T-helper 2 cell treated with Interferon-gamma antibody and Interleukin-4, amounts not matched to agents 5 μg/mL and 100 μg/mL, for 36 hours (primary cell): ENCODE measurements around the gene PLAAT4.
"Not testable (repeated sequence)": the region's sequence is repeated elsewhere in the genome, so short reads cannot be mapped to it uniquely, and the experiment has no call there.

Source experiments
- DNase-seq: peaks from one replicate; pipeline ENCODE4 v3.0.0; 2021; ENCODE audit warnings: low spot score
- H3K27ac Mint-ChIP-seq: one replicate; pipeline ENCODE4 v1.8.0; 2021; ENCODE audit warnings: mild to moderate bottlenecking, mixed read lengths
- H3K27me3 Mint-ChIP-seq: one replicate; pipeline ENCODE4 v1.8.0; 2021; ENCODE audit warnings: low read depth, mixed read lengths
- H3K36me3 Mint-ChIP-seq: one replicate; pipeline ENCODE4 v1.8.0; 2021; ENCODE audit warnings: low read depth, mixed read lengths
- H3K4me1 Mint-ChIP-seq: one replicate; pipeline ENCODE4 v1.8.0; 2021; ENCODE audit warnings: low read depth, mixed read lengths
- H3K4me3 Mint-ChIP-seq: one replicate; pipeline ENCODE4 v1.8.0; 2022; ENCODE audit warnings: mild to moderate bottlenecking, moderate library complexity, mixed read lengths
- H3K9me3 Mint-ChIP-seq: one replicate; pipeline ENCODE4 v1.8.0; 2021; ENCODE audit warnings: mixed read lengths

The PLAAT4 gene

GRCh38 chr11:63521896-63522295, 14.7 kb upstream of the PLAAT4 start:
- no peak overlapping the region for H3K27ac Mint-ChIP-seq
- H3K4me1 Mint-ChIP-seq = peaks cover 9% of the 10 kb centered on the region
- H3K36me3 Mint-ChIP-seq = peaks cover 3% of the 10 kb centered on the region
- H3K9me3 Mint-ChIP-seq = peaks cover 20% of the 10 kb centered on the region
- H3K4me3 Mint-ChIP-seq = no peak overlapping the region
- no peak for DNase-seq
- H3K27me3 Mint-ChIP-seq = peaks cover 21% of the 10 kb centered on the region

GRCh38 chr11:63523151-63523550, 13.5 kb upstream of the PLAAT4 start:
- H3K27ac Mint-ChIP-seq = no peak overlapping the region
- H3K27me3 Mint-ChIP-seq = peaks cover 21% of the 10 kb centered on the region
- H3K4me3 Mint-ChIP-seq = no peak overlapping the region
- H3K36me3 Mint-ChIP-seq = peaks cover 3% of the 10 kb centered on the region
- peaks cover 20% of the 10 kb centered on the region for H3K9me3 Mint-ChIP-seq
- no peak for DNase-seq
- H3K4me1 Mint-ChIP-seq = peaks cover 10% of the 10 kb centered on the region

GRCh38 chr11:63527667-63528066, 8.9 kb upstream of the PLAAT4 start:
- H3K9me3 Mint-ChIP-seq = peaks cover 14% of the 10 kb centered on the region
- H3K36me3 Mint-ChIP-seq = peaks cover 3% of the 10 kb centered on the region
- H3K4me3 Mint-ChIP-seq = no peak overlapping the region
- no peak for DNase-seq
- H3K27ac Mint-ChIP-seq = no peak overlapping the region
- H3K27me3 Mint-ChIP-seq = peaks cover 7% of the 10 kb centered on the region
- H3K4me1 Mint-ChIP-seq = peaks cover 29% of the 10 kb centered on the region

DNA sequence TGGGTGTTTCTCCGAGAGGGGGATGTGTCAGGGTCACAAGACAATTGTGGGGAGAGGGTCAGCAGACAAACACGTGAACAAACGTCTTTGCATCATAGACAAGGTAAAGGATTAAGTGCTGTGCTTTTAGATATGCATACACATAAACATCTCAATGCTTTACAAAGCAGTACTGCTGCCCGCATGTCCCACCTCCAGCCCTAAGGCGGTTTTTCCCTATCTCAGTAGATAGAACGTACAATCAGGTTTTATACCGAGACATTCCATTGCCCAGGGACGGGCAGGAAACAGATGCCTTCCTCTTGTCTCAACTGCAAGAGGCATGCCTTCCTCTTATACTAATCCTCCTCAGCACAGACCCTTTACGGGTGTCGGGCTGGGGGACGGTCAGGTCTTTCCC, 8.5 kb upstream of the PLAAT4 start:
- not testable (repeated sequence) for H3K36me3 Mint-ChIP-seq, H3K27ac Mint-ChIP-seq, H3K4me3 Mint-ChIP-seq, H3K27me3 Mint-ChIP-seq, DNase-seq
- Mint-ChIP-seq H3K4me1 (peaks cover 33% of the 10 kb centered on the region), H3K9me3 (peaks cover 12% of the 10 kb centered on the region)

GRCh38 chr11:63528729-63529278, 7.8 kb upstream of the PLAAT4 start:
- H3K9me3 Mint-ChIP-seq, H3K4me3 Mint-ChIP-seq, H3K27ac Mint-ChIP-seq, H3K27me3 Mint-ChIP-seq, H3K36me3 Mint-ChIP-seq, DNase-seq: not testable (repeated sequence)
- peaks cover 40% of the 10 kb centered on the region for H3K4me1 Mint-ChIP-seq

GRCh38 chr11:63529373-63529772, 7.2 kb upstream of the PLAAT4 start:
- DNase-seq, H3K9me3 Mint-ChIP-seq, H3K27me3 Mint-ChIP-seq, H3K27ac Mint-ChIP-seq, H3K36me3 Mint-ChIP-seq, H3K4me3 Mint-ChIP-seq: not testable (repeated sequence)
- H3K4me1 Mint-ChIP-seq = peaks cover 46% of the 10 kb centered on the region

- Mint-ChIP-seq H3K36me3 (no peaks in the 10 kb centered on the region), H3K27me3 (no peaks in the 10 kb centered on the region), H3K4me1 (peaks cover 50% of the 10 kb centered on the region), H3K4me3 (no peak overlapping the region), H3K27ac (no peak overlapping the region), H3K9me3 (no peaks in the 10 kb centered on the region)
- no peak for DNase-seq
Observed at GRCh38 chr11:63530021-63530420, 6.6 kb upstream of the PLAAT4 start.

DNA sequence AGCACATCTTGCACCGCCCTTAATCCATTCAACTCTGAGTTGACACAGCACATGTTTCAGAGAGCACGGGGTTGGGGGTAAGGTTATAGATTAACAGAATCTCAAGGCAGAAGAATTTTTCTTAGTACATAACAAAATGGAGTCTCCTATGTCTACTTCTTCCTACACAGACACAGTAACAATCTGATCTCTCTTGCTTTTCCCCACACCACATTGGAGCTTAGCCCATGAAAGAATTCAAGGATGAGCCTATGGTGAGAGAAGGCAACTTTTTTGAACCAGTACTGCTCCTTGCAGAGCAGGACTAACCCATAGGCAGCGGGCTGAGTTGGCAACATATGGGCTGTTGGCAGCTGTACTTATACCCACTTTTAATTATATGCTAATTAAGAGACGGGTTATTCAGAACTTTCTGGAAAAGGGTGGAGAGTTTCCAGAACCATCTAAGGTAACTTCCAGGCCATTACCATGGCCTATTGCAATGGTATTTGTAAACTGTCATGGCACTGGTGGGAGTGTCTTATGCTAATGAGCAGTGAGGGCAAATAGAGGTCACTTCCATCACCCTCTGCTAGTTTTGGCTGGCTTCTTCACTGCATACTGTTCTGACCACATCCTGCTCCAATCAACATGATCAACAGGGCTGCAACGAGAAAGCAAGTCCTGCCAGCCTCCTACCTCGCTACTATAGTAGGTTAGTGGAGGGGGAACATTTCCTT, 5.4 kb upstream of the PLAAT4 start:
- H3K4me3 Mint-ChIP-seq = peak overlapping the region; percentile 68
- H3K4me1 Mint-ChIP-seq = peaks cover 60% of the 10 kb centered on the region
- peak; percentile 63 for DNase-seq
- not testable (repeated sequence) for H3K27me3 Mint-ChIP-seq, H3K36me3 Mint-ChIP-seq, H3K9me3 Mint-ChIP-seq
- H3K27ac Mint-ChIP-seq = peak overlapping the region; percentile 76

- Mint-ChIP-seq H3K9me3 (no peaks in the 10 kb centered on the region), H3K27me3 (no peaks in the 10 kb centered on the region), H3K4me1 (peaks cover 63% of the 10 kb centered on the region), H3K4me3 (peak overlapping the region; percentile 68), H3K36me3 (no peaks in the 10 kb centered on the region), H3K27ac (peak overlapping the region; percentile 50)
- no peak for DNase-seq
Observed at GRCh38 chr11:63532117-63532516, 4.5 kb upstream of the PLAAT4 start.

DNA sequence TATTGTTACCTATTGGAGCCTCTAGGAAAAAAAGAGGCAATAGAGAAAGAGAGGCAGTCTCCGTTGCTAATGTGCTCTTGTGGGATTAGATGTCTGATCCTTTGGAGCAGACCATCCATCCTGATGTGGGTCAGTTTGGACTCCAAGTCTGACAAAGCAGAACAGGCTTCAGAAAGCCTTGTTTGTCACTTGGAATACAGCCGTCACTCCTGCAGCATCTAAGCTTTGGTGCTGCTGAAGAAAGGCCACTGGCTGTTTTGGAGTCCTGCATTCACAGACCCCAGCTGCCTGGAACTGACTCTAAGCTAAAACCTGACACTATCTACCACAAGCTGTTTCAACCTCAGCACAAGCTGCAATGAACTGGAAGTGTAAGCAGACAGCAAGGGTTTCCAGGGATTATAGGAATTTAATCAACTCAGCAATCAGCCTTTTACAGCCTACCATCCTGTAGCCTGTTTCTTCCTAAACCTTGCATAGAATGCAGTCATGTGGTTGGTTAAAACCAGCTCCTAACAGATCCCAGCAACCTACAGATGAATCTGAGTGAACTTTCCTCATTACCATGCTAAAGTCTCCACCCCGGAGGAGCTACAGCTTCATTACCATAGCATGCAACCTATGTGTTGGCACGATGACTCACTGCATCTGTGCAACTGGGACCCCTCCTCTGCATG, 3.7 kb upstream of the PLAAT4 start:
- Mint-ChIP-seq H3K27me3 (no peaks in the 10 kb centered on the region), H3K36me3 (no peaks in the 10 kb centered on the region), H3K4me1 (peaks cover 63% of the 10 kb centered on the region), H3K4me3 (no peak overlapping the region), H3K9me3 (no peaks in the 10 kb centered on the region), H3K27ac (no peak overlapping the region)
- DNase-seq = no peak

DNA sequence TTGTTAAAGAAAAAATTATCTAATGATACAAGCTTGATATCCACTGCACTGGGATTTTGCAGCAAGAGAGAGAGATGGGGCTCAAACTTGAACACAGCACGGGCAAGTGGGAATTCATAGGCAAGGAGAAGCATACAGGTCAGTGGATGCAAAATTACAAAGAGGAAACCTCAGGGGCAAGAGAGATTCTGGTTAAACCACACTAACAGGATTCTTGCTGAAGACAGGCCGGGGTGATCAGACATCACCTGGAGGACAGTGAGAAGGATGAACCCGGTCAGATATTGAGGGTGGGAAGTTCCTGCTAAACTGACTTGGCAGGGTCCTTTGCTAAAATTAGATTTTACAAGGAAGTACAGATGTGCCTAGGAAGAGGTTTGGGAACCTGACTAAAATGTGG, 2.5 kb upstream of the PLAAT4 start:
- Mint-ChIP-seq H3K27me3 (peaks cover 2% of the 10 kb centered on the region), H3K4me3 (peak overlapping the region; percentile 35), H3K4me1 (peaks cover 68% of the 10 kb centered on the region), H3K27ac (peak overlapping the region; percentile 17), H3K9me3 (no peaks in the 10 kb centered on the region), H3K36me3 (peaks cover 4% of the 10 kb centered on the region)
- no peak for DNase-seq

GRCh38 chr11:63534895-63535461, 1.6 kb upstream of the PLAAT4 start:
- H3K36me3 Mint-ChIP-seq = peaks cover 8% of the 10 kb centered on the region
- H3K27me3 Mint-ChIP-seq = peaks cover 2% of the 10 kb centered on the region
- peaks cover 62% of the 10 kb centered on the region for H3K4me1 Mint-ChIP-seq
- H3K9me3 Mint-ChIP-seq = no peaks in the 10 kb centered on the region
- H3K27ac Mint-ChIP-seq = peak overlapping the region; percentile 84
- peak; percentile 47 for DNase-seq
- H3K4me3 Mint-ChIP-seq = peak overlapping the region; percentile 96

DNA sequence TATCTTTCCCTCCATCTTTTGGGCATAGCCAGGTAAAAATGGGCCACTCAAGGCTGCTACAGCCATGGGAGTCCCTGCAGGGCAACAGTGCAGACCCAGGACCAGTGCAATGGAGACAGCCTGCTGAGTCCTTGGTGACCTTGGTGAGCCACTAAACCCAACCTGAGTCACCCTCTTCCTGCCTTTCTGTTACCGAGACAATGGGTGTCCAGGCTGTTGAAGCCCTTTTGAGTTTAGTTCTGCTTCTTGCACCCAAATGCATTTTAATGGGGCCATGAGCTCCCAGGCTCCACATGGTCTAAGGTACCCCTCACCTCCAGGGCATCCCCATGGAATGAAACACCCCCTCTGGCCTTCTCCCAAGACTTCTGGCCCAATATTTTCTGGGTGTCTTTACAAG, 874 bp upstream of the PLAAT4 start:
- Mint-ChIP-seq H3K27me3 (peaks cover 2% of the 10 kb centered on the region), H3K27ac (peak overlapping the region; percentile 84), H3K4me1 (peaks cover 63% of the 10 kb centered on the region), H3K9me3 (no peaks in the 10 kb centered on the region), H3K4me3 (peak overlapping the region; percentile 96), H3K36me3 (peaks cover 13% of the 10 kb centered on the region)
- peak; percentile 61 for DNase-seq
